ENCODE results near the gene SPATA24. TPM values are rescaled to one million over a fixed set of nuclear protein-coding genes. Genes with fewer than 3 reads are reported as not detected.

SPATA24 gene
- total and polyA plus RNA-seq, 10 donors: 2.1 to 9.5 (median 4.3) TPM

DNA sequence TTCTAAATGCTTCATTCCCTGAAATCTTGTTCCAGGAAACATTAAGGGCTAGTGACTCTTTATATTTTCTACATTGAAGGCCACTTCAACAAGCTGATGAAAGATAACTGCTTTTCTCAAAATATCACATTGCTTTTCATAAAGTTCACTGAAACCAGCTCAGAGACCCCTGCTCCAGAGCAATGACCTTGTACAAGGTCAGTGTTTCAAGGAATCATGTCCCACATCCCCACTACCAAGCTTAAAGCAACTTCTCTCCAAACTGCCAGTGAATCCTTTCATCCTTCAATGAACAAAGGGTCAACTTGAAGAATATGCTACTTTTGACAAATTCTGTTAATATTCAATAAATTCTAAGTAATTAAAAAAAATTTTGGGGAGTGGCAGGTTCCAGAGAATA is 12.0 kb upstream of the SPATA24 start:
- intact Hi-C loops (cut with DNase I; ENCODE audit: low total_unique reads): no loop called here
- Histone ChIP-seq H3K27ac (peak overlapping the region in 6 of 8 donors; percentile 22 to 77 (median 53)), H3K9me3 (no peaks in the 10 kb centered on the region), H3K4me3 (no peak overlapping the region), H3K27me3 (replicated peaks in 1 of 7) (no peaks in the 10 kb centered on the region), H3K36me3 (peaks cover 0 to 30% (median 9%) of the 10 kb centered on the region in 6 donors), H3K4me1 (peaks cover 3 to 54% (median 22%) of the 10 kb centered on the region in 6 donors)
- DNase-seq: no peak
- TF ChIP-seq POLR2A (IDR thresholded peaks at IDR 0.05) (no peak), POLR2AphosphoS5 (IDR thresholded peaks at IDR 0.05) (no peak)
- TF ChIP-seq, protein P1, sequence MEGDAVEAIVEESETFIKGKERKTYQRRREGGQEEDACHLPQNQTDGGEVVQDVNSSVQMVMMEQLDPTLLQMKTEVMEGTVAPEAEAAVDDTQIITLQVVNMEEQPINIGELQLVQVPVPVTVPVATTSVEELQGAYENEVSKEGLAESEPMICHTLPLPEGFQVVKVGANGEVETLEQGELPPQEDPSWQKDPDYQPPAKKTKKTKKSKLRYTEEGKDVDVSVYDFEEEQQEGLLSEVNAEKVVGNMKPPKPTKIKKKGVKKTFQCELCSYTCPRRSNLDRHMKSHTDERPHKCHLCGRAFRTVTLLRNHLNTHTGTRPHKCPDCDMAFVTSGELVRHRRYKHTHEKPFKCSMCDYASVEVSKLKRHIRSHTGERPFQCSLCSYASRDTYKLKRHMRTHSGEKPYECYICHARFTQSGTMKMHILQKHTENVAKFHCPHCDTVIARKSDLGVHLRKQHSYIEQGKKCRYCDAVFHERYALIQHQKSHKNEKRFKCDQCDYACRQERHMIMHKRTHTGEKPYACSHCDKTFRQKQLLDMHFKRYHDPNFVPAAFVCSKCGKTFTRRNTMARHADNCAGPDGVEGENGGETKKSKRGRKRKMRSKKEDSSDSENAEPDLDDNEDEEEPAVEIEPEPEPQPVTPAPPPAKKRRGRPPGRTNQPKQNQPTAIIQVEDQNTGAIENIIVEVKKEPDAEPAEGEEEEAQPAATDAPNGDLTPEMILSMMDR (IDR thresholded peaks at IDR 0.05 in 8 of 11, conservative IDR thresholded peaks at IDR 0.05 in 3 of 11): no peak

DNA sequence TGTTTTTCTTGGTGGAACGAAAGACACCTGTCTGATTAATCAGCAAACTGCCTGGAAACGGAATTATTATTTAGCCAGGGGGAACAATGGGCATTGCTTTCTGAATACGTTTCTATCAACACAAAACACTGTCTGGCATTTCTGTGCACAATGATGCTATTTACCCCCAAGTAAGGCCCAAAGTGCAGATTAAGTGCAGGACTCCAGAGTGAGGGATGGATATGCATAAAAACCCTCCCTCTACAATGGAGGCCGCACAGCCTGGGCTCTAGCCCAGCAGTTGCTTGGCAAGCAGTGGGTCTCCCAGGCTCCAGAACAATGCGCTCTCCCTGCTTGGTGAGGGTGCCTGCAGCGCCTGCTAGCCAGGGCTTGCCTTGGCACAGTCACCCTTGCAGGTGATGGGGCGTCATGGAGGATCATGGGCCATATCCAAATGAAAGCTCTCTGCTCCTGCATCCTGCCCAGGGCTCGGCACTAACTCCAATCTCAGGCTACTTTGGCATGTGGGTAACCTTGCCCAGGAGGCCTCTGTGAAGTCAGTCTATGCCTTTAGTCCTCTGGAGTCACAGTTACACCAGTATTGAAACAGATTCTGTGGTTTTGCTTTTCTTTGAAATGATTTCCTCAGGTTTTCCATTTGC is 11.5 kb upstream of the SPATA24 start:
- Histone ChIP-seq H3K4me1 (peaks cover 3 to 54% (median 22%) of the 10 kb centered on the region in 6 donors), H3K27me3 (replicated peaks in 1 of 7) (no peaks in the 10 kb centered on the region), H3K9me3 (no peaks in the 10 kb centered on the region), H3K36me3 (peaks cover 0 to 26% (median 9%) of the 10 kb centered on the region in 6 donors), H3K27ac (peak overlapping the region in 6 of 8 donors; percentile 22 to 77 (median 53)), H3K4me3 (no peak overlapping the region)
- DNase-seq: no peak
- no peak for TF ChIP-seq POLR2A (IDR thresholded peaks at IDR 0.05)
- TF ChIP-seq, protein P1 (IDR thresholded peaks at IDR 0.05 in 8 of 11, conservative IDR thresholded peaks at IDR 0.05 in 3 of 11): no peak
- no peak for TF ChIP-seq POLR2AphosphoS5 (IDR thresholded peaks at IDR 0.05)
- WGBS, 5 donors: 72 to 82% (median 79%) methylated on average over 5 to 8 of the region's 8 CpGs
- intact Hi-C loops (cut with DNase I; ENCODE audit: low total_unique reads): no loop called here

DNA sequence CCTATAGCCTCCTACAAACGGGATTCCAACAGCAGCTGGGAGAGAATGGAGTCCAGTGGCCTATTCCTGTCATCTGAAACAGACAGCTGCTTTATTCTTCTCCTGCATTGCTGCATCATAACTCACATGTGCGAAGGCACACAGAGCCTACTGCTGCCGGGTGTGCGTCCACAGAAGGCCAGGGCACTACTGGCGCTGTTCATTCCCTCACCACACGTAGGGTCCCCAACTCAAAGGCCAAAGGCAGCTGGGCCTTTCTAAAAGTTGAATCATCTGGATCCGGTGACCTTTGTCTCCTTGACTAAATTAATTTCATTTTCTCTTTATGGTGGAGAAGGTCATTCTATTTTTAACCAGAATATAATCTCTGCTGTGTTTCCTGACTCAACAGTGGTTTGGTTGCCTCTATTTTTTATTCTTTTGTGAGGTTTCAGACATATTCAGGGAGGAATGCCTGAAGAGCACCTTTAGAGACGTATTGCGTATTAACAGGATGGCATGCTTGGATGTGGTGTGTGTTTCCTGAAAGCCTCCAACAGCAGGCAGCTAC is 10.8 kb upstream of the SPATA24 start:
- no peak for DNase-seq
- H3K27me3 ChIP-seq (replicated peaks in 1 of 7): no peaks in the 10 kb centered on the region
- peaks cover 3 to 54% (median 22%) of the 10 kb centered on the region in 6 donors for H3K4me1 ChIP-seq
- H3K9me3 ChIP-seq: no peaks in the 10 kb centered on the region
- intact Hi-C loops (cut with DNase I; ENCODE audit: low total_unique reads): no loop called here
- H3K27ac ChIP-seq: peak overlapping the region in 7 of 8 donors; percentile 22 to 77 (median 62)
- 65 to 80% (median 67%) methylated on average over 9 of the region's 9 CpGs for WGBS, 5 donors
- H3K4me3 ChIP-seq: no peak overlapping the region
- TF ChIP-seq POLR2AphosphoS5 (IDR thresholded peaks at IDR 0.05): peak in 1 of 3 donors; percentile 54
- TF ChIP-seq POLR2A (IDR thresholded peaks at IDR 0.05): no peak
- peaks cover 0 to 20% (median 4%) of the 10 kb centered on the region in 6 donors for H3K36me3 ChIP-seq

DNA sequence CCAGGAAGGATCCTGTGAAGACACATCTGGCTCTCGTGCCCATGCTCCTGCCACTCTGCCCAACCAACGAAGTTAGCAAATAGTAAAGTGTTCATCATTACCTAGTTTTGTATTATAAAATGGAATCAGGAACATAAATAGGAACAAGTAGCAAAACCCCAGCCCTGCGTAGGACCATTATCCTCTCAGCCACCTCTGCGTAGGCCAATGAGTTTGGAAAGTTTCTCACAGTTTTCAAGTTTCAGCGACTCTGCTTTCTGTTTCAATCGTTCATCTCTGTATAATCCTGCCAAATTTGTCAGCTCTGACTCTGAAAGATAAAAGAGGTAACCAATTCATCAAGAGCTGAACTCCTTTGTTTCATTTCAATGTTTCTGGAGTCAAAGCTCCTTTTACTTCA is 10.1 kb upstream of the SPATA24 start:
- DNase-seq: no peak
- Histone ChIP-seq H3K36me3 (peaks cover 0 to 13% (median 0%) of the 10 kb centered on the region in 6 donors), H3K9me3 (no peaks in the 10 kb centered on the region), H3K4me3 (no peak overlapping the region), H3K27ac (peak overlapping the region in 5 of 8 donors; percentile 44 to 77 (median 63)), H3K4me1 (peaks cover 3 to 52% (median 22%) of the 10 kb centered on the region in 6 donors), H3K27me3 (replicated peaks in 1 of 7) (no peaks in the 10 kb centered on the region)
- WGBS, 5 donors: 78 to 83% (median 82%) methylated on average over 6 of the region's 6 CpGs
- TF ChIP-seq POLR2AphosphoS5 (IDR thresholded peaks at IDR 0.05) (no peak), POLR2A (IDR thresholded peaks at IDR 0.05) (no peak)
- TF ChIP-seq, protein P1 (IDR thresholded peaks at IDR 0.05 in 8 of 11, conservative IDR thresholded peaks at IDR 0.05 in 3 of 11): no peak
- intact Hi-C loops (cut with DNase I; ENCODE audit: low total_unique reads): no loop called here
